Measurements from ENCODE around the gene GREB1L.
A peak's percentile ranks its signal among the peaks of the same experiment; 100 is the strongest.
"Not testable (repeated sequence)": the region's sequence is repeated elsewhere in the genome, so short reads cannot be mapped to it uniquely, and the experiment has no call there.

Gene GREB1L
- 0 to 0.13 reads per million in 2 donors for total RNA-seq

DNA sequence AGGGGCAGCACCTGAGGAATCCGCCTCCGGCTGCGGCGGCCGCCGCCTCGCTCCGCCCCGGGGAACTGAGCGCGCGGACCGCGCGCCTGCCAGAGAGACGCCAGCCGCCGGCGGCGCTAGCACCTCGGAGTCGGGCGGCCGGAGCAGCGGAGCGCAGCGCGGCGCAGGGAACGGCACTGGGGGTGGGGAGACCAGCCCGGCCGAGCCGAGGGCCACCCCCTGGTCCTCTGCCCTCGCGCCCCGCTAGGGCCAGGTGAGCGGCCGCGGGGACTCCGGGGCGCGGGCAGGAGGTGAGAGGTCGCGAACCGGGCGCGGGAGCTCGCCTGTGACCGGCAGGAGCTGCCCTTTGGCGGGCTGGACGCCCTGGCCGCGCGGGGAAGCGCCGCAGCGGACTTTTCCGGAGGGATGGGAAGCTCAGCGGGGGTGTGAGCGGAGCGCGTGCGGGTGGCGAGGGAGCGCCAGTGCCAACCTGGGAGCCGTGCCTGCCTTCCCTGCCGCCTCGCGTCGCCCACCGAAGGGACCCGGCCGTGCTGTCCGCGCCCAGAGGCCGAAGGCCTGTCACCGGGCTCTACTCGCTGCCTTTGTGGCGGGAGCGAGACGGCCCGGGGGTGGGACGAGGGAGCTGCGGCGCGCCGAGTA lies at the start of gene GREB1L:
Gene GREB1L (plus strand): TSS at position 92 of the 639 bp plus-strand sequence. CDS start 141,287 bp downstream, outside the sequence.
- peak; percentile 10 for DNase-seq

DNA sequence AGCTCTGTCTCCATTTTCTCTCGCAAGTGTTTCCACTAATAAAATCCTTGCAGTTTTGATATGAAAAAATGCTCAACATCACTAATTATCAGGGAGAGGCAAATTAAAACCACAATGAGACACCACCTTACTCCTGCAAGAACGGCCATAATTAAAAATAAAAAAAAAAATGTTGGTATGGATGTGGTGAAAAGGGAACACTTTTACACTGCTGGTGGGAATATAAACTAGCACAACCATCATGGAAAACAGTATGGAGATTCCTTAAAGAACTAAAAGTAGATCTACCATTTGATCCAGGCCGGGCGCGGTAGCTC lies 49.8 kb upstream of the GREB1L start:
- DNase-seq: no peak

DNA sequence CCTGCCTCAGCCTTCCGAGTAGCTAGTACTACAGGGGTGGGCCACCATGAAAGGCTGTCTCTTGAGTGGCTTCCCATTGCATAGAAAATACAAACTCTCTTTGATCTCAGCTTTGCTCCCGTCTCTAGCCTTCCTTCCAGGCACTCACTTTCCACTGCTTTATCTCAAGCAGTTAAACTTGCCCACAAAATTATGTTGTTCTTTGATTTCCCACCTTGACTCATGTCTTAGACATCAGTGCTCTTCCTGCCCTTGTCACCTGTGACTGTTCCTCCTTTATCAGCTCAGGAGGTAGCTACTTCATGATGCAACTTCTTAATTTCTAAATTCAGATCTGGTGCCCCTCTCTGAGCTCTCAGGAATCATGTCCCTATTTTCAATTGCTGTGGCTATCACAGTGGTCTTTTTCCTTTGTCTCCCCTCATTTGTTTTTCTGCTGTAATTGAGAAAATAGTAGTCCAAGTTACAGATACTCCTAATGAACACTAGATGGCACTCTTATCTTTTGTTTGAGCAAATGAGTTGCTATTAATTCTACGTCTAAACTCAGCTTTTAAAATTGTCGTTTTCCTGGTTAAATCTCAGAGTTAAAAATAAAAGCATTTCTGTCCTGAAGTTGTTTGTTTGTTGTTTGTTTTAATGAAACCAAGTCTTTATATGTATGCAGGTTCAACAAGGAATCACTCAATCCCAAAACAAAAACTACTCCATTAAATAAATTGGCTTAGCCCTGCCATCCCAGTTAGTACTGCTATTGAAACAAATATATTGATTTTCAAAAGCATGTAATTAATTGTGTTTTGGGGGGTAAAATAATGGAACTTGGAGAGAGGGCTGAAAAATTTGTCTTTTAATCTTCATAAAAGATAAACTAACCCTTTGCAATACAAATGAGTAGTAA lies 46.9 kb upstream of the GREB1L start:
- DNase-seq: no peak

DNA sequence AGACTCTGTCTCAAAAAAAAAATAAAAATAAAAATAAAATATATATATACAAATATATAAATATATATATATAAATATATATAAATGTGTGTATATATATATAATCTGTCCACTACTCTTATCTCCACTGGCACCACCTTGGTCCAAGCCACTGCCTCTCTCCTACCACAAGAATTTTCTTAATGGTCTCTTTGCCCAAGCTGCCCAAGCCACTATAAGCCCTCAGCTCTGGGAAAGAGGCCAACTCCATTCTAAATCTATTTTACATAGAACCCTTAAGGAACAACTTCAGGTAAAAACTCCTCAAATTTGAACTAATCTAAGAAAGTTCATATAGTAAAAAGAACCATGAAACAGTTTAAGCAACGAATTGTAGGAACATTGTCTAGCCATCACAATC lies 45.6 kb upstream of the GREB1L start:
- DNase-seq: no peak

DNA sequence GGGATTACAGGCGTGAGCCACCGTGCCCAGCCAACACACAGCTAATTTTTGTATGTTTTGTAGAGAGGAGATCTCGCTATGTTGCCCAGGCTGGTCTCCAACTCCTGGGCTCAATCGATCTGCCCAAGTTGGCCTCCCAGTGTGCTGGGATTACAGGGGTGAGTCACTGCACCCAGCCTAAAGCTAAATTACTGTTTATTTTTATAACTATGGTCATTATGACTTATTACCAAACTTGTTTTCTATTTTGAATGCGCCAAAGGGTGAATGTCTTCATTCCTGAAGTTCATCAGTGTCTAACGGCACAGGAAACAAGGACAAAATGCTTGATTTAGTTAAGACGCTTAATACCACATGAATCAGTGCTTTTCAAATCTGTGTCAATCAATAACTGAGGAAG lies 38.9 kb upstream of the GREB1L start:
- no peak for DNase-seq

DNA sequence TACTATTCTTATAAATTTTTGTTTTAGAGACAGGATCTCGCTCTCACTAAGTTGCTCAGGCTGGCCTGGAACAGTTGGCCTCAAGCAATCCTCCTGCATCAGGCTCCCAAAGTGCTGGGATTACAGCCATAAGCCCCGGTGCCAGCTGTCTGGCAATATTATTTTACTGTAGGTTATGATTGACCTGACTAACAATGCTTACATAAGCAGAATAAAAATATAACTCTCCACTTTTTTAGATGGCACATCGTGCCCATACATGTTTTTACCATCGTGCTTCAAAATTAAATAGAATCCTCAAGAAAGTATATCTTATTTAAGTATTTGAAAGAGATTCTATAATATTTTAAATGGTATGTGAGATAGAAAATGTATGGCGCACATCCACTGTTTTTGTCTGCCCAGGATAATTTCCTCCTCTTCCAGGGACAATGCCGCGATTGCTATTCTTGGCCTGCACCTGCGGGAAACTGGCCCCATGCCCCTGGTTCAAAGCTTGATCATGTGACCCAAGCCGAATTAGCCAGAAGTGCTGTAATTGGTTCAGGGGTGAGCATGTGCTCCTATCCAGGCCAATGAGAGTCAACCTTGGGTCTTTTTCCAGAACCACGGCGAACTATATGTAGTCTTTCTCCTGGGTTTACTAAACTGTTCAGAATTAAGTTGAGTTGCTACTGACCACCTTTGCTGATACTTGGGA lies 38.3 kb upstream of the GREB1L start:
- no peak for DNase-seq

DNA sequence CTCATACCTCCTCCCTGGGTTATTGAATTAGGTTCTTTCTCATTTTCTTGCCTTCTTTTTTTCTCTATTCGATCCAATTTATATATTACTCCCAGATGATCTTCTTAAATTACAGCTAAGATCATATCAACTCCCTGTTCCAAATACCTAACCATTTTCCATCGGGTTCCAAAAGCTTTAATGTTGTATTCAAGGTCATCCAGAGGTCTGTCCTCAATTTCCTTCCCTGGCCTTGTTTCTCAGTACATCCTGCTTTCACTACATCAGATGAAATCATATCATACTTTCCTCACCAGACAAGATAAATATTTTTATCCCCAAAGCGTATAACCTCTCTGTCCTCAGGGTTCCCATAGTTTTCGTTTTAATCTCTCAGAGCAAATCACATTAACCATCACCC lies 36.3 kb upstream of the GREB1L start:
- no peak for DNase-seq

DNA sequence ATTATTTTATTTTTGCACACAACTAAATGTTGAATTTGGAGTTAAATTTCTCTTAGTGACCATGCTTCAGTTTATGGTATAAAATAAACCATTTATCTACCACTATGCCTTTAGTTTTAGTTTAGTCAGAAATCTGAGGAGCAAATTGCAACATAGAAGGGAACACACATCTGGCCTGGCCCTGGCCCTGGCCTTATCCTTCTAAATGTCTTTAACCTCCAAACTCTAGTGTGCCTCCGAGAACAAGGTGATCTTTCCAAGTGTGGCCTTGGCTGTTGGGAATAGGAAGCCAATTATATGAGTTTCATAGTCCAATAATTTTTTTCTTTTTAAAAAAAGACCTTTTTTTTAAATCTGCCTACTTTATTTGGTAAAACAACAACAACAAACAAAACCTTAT lies 31.8 kb upstream of the GREB1L start:
- no peak for DNase-seq

DNA sequence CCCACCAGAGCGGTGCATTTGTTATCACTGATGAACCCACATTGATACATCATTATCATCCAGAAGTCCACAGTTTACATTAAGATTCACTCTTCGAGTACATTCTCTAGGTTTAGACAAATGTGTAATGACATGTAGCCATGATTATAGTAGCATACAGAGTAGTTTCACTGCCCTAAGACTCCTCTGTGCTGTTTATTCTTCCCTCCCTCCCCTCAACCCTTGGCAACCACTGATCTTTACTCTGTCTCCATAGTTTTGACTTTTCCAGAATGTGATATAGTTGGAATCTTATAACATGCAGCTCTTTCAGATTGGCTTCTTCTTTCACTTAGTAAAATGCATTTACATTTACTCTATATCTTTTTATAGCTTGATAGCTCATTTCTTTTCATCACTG lies 31.2 kb upstream of the GREB1L start:
- DNase-seq: no peak

DNA sequence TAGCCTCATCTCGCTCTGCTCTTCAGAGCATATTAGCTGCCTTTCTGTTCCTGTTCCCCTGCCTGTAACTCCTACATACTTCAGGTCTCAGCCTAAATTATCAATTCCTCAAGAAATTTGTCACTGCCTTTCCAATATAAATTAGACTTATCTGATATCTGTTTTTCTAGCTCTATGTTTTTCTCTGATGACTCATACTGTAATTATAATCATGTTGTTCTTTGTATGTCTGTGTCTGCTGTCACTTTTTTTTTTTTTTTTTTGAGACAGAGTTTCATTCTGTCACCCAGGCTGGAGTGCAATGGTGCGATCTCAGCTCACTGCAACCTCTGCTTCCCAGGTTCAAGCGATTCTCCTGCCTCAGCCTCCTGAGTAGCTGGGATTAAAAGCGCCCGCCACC lies 27.6 kb upstream of the GREB1L start:
- not testable (repeated sequence) for DNase-seq

DNA sequence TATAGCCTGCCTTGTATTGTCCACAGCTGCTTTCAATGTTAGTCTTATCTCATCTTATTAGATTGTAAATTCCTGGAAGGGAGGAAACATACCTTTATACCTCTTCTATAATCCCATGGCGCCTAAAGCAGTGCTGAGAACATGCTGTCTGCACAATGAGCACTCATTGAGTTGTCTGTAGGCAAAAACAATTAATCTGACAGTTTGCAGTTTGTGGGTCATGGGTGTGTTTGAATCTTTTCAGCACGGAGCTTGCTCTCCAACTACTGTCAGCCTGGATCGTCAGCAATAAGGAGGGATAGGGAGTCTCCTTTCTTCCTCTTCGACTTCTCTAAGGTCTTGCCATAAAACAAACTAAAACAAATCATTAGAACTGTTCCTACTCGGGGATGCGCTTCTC lies 26.5 kb upstream of the GREB1L start:
- DNase-seq: no peak

DNA sequence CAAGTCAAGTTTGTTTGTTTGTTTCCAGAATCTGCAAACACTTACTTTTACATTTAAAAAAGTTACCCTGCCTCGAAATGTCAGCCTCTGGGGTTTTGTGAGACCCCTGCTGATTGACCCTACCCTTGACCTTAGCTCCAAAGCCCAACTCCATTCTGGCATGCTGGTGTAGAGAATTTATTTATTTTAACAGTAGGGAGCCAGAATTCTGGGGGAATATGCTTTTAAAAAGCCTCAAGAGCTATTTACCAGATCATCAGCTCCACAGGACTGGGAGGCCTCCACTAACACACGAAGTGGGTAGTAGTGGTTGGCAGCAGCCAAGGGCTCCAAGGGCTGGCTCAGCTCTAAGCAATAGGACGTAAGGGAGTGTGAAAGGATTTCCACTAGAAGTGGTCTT lies 23.2 kb upstream of the GREB1L start:
- DNase-seq: no peak

DNA sequence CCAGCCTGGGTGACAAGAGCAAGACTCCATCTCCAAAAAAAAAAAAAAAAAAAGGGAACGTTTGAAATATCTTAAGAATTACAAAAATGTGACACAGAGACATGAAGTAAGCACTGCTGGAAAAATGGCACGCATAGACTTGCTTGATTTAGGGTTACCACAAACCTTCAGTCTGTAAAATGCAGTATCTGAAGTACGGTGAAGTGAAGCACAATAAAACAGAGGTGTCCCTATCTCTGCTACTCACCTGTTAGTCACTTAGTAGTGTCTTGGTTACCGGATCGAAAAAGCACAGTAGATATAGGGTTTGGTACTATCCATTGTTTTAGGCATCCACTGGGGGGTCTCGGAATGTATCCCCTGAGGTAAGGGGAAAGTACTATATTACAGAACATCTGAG lies 11.6 kb upstream of the GREB1L start:
- DNase-seq: no peak

DNA sequence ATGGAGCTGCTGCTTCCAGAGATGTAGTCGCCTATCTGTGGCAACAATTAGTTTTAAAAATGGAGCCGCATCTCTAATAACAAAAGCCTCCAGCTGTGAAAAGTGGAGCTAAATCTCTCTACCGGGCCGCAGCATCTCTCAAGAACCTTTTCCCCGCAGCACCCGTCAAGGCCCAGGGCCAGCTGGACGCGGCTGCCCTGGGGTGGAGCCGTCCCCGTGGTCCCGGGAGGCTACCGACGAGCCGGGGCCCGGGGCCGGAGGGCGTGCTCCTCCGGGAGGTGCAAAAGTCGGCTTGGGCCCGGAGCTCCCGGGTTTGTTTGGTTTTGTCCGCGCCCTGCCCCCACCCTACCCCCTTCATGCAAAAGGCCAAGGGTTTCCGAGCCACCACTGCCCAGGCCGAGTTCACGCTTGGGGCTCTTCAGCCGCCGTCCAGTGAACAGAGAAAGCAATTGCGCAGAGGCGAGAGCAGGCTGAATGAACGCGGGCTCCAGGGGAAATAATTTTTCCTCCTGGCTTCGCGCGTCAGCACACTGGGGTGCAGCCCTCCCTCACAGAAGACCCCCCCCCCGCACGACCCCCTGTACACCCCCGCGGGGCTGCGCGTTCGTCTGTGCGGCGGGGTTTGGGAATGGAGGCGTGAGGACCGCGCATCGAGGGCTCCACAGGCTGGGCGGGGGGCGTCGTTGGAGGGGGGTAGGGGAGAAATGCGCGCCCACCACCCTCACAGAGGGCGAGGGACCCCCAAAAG lies 557 bp upstream of the GREB1L start:
- DNase-seq: peak; percentile 9

DNA sequence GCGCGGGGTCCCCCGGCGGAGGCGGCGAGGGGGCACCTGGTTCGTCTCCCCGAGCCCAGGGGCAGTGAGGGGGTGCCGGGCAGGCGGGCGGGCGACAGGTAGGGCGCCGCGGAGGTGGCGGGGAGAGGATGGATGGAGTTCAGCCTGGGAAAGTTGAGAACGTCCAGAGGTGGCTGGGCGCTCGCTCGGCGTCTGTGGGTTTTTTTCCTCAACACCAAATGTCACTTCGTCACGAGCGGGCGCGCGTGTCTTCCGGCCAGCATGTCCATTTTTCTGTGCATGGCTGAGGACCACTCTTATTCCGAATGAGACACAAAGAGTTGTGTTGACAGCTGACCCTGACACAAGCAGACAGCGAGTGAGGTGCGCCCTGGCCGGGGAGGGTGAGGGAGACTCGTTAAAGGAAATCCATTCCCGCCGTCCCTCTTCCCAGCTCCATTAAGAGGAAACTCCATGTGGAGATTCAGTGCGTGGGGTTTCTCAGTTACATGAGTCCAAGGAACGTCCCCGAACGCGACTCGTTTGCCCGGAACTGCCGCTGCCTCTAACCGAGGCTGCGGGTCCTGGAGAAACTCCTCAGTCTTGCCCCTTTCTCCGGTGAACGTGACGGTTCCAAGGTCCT lies 859 bp downstream of the GREB1L start:
- DNase-seq: no peak

DNA sequence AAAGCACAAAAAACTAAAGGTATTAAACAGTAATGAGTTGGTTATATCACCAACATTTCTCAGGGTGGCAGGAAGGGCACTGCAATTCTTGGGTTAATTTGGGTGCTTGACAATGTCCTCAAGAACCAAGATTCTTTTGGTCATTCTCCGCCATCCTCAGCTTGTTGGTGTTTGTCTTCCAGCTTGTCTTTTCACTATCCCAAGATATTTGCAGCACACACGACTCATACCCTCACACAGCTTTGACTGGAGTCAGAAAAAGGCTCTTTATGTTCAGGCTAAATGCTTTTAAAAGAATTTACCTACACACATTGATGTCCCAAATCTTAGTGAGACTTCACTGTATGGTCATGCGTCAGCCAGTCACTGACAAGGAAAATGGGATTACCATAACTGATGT lies 12.5 kb downstream of the GREB1L start:
- no peak for DNase-seq

DNA sequence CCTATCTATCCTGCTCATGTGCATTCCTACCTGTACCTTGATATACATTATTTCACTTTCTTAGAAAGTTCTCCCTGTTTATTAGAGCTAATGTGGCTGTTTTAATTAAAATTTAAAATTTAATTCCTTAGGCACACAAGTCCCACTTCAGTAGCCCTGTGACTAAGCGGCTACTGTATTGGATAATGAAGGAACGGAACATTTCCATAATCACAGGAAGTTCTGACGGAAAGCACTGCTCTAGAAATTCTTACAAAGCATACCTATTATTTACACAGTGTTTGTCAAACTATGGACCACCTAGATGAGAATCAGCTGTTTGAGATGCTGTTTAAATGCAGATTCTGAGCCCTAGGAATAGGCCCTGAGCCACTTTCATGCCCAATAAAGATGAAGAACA lies 13.2 kb downstream of the GREB1L start:
- DNase-seq: no peak

DNA sequence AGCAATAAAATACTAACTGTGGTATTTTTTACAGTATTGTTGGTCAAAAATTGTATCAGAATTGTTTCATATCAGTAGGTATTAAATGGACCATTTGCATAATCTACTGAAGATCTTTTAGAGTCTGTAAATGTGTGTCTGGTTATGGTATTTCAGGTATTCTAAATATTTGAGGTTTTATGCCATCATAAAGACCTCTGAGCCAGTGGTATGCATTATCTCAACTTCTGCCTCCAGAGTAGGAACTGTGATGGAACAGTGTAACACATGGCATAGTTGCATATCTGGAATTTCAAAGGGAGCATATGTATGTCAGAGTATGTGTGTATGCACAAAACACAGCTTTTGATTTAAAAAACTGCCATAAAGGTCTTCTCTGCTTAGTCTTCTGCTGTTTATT lies 15.4 kb downstream of the GREB1L start:
- DNase-seq: no peak

DNA sequence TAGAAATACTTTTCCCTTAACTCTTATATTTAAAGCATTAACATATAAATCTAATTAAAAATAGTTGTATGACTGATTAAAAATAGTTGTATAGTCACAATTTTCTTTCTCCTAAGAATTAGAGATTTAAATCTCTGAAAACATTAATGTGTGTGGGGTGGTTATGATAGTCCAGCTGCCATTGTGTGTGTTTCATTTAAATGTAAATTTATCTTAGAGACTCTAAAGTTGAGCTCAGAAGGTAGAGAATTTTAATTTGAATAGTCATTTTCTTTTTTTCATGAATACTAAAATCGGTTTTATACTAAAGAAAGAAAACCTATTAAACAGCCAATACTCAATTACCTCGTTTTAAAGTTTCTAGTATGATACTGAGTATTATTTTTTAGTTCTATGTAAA lies 18.6 kb downstream of the GREB1L start:
- no peak for DNase-seq

DNA sequence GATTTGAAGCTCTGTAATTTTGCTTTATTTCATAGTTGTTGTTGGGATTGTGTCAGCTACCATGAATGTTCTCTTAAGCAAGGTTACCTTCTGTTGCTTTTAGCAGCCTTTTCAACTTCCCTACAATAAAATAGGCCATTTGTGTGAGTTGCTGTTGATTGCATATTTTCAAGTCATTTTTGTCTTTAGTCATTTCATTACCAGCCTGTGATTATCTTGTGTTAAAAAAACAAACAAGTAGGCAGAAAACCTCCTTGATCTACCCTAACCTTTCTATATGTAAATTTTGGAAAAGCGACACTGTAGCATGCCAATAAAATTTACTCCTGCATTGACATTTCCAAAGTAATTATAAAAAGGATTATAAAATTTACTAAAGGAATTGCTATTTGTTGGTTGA lies 19.3 kb downstream of the GREB1L start:
- no peak for DNase-seq

DNA sequence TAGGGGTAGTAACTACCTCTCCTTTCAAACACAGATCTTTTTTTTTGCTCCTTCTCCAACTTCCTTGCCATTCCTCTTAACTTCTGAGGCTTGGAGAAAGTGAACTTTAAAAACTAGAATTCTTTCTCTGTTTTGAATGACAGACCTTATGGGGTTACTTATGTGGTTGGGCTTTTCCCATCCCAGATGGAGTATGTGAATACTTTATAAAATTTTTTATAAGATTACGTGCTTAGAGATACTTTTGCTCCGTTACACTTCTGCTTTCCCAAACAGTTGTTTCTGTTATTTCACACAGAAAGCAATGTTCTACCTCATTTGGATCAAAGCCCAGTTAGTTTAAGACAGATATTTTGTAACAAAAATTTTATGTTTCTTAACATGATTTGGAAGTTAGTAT lies 20.2 kb downstream of the GREB1L start:
- no peak for DNase-seq

DNA sequence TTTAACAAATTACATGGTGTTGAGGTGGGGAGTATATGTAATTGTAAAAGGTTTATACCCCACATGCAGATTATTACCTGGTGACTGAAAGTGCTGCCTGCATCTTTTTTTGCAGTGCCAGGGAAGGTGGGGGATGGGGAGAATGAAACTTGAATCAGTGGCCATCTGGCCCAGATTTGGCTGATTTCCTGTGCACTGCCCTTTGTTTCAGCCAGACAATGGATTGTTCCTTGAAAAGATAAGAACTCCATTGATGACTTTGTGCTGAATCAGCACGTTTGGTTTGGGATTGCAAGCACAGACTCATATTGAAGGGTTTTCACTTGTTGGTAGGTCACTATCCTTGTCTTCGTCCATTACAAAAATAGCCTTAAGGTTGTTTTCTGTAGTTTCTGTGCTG lies 20.9 kb downstream of the GREB1L start:
- no peak for DNase-seq

DNA sequence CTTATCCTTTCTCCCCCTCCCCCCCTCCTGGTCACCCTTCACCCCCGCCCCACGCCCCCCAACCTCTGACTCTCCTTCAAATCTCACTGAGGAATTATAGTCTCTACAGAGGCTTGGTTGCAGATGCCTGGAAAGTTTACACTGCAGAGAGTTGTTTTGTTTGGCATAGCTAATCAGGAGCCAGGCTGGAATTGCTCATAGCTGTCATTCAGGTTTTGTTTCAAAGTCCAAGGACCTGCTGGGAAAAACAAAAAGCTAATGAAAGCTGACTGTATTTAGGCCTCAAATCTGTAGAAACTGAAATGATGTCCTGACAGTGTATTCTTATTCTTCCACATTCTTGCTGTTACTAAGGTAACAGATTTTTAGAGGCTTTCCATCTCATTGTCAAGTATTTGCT lies 22.6 kb downstream of the GREB1L start:
- no peak for DNase-seq

Measured in activated gamma-delta T cell (primary cell).